ENCODE data around the gene DIAPH3.

Gene DIAPH3

GRCh38 chr13:60143775-60144174 is 20.0 kb downstream of the DIAPH3 start:
- in situ Hi-C loops (cut with MboI; ENCODE audit: low sequenced_read_pairs, unreplicated experiment) = no loop called here
- TF ChIP-seq CTCF (IDR thresholded peaks at IDR 0.05; ENCODE audit: borderline replicate concordance, control extremely low read depth, extremely low read depth, insufficient read depth, missing control alignments) = no peak
- DNase-seq (ENCODE audit: low spot score) = no peak

- DNase-seq (ENCODE audit: low spot score) = no peak
- in situ Hi-C loops (cut with MboI; ENCODE audit: low sequenced_read_pairs, unreplicated experiment) = no loop called here
- TF ChIP-seq CTCF (IDR thresholded peaks at IDR 0.05; ENCODE audit: borderline replicate concordance, control extremely low read depth, extremely low read depth, insufficient read depth, missing control alignments) = no peak
Measured at GRCh38 chr13:60139272-60139671, 24.5 kb downstream of the DIAPH3 start.

DNA sequence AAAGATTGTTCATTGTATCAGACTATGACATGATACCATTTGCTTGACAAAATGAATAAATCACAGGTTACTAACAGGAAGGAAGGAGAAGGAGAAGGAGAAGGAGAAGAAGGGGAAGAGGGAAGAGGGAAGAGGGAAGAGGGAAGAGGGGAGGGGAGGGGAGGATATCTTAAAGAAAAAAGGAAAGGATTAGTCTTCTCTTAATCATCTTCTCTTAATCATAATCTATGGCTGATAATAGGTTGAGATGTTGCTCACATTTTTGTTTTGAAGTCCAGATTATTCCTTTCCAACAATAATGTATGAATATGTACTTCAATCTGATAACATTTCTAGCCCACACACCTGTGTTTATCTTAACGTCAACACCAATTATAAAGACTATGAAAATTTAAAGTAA is 25.1 kb downstream of the DIAPH3 start:
- no peak for TF ChIP-seq CTCF (IDR thresholded peaks at IDR 0.05; ENCODE audit: borderline replicate concordance, control extremely low read depth, extremely low read depth, insufficient read depth, missing control alignments)
- in situ Hi-C loops (cut with MboI; ENCODE audit: low sequenced_read_pairs, unreplicated experiment) = no loop called here
- DNase-seq (ENCODE audit: low spot score) = no peak

- in situ Hi-C loops (cut with MboI; ENCODE audit: low sequenced_read_pairs, unreplicated experiment) = no loop called here
- no peak for DNase-seq (ENCODE audit: low spot score)
- no peak for TF ChIP-seq CTCF (IDR thresholded peaks at IDR 0.05; ENCODE audit: borderline replicate concordance, control extremely low read depth, extremely low read depth, insufficient read depth, missing control alignments)
Measured at GRCh38 chr13:60137911-60138560, 25.7 kb downstream of the DIAPH3 start.

- no peak for DNase-seq (ENCODE audit: low spot score)
- TF ChIP-seq CTCF (IDR thresholded peaks at IDR 0.05; ENCODE audit: borderline replicate concordance, control extremely low read depth, extremely low read depth, insufficient read depth, missing control alignments) = no peak
- in situ Hi-C loops (cut with MboI; ENCODE audit: low sequenced_read_pairs, unreplicated experiment) = no loop called here
Measured at GRCh38 chr13:60135344-60135743, 28.4 kb downstream of the DIAPH3 start.

GRCh38 chr13:60134376-60134775 is 29.4 kb downstream of the DIAPH3 start:
- in situ Hi-C loops (cut with MboI; ENCODE audit: low sequenced_read_pairs, unreplicated experiment) = no loop called here
- DNase-seq (ENCODE audit: low spot score) = no peak
- no peak for TF ChIP-seq CTCF (IDR thresholded peaks at IDR 0.05; ENCODE audit: borderline replicate concordance, control extremely low read depth, extremely low read depth, insufficient read depth, missing control alignments)

Measured in GM13976 (cell line).